Trophoblast cell (in vitro differentiated cells and primary cell): Measurements from ENCODE around the gene CD248.

Experiments
- DNase-seq, 2 donors: peaks; one replicate each; pipeline ENCODE4 v3.0.0-alpha.2; 2016
- H2AFZ ChIP-seq: 2 replicates; pipeline ENCODE4 v1.6.1; 2013; ENCODE audit warnings: low read length, moderate library complexity, mild to moderate bottlenecking; ENCODE audit not compliant: insufficient read depth, poor library complexity
- H2AK5ac ChIP-seq: 2 replicates; pipeline ENCODE4 v1.6.1; 2013; ENCODE audit warnings: mild to moderate bottlenecking, low read length
- H2BK120ac ChIP-seq: 2 replicates; pipeline ENCODE4 v1.6.1; 2013; ENCODE audit warnings: low read length, mild to moderate bottlenecking, moderate library complexity; ENCODE audit not compliant: insufficient read depth, poor library complexity
- H2BK12ac ChIP-seq: 2 replicates; pipeline ENCODE4 v1.6.1; 2013; ENCODE audit warnings: mild to moderate bottlenecking, low read length, moderate library complexity
- H2BK5ac ChIP-seq: 2 replicates; pipeline ENCODE4 v1.6.1; 2013; ENCODE audit warnings: low read length, low read depth, moderate library complexity, mild to moderate bottlenecking; ENCODE audit not compliant: poor library complexity
- H3K14ac ChIP-seq: 2 replicates; pipeline ENCODE4 v1.6.1; 2013; ENCODE audit warnings: mild to moderate bottlenecking, low read length
- H3K18ac ChIP-seq: 2 replicates; pipeline ENCODE4 v1.6.1; 2013; ENCODE audit warnings: mild to moderate bottlenecking, low read length
- H3K23ac ChIP-seq: 2 replicates; pipeline ENCODE4 v1.6.1; 2013; ENCODE audit warnings: low read length
- H3K27ac ChIP-seq: 2 replicates; pipeline ENCODE4 v1.5.1; 2013; ENCODE audit warnings: low read depth, mild to moderate bottlenecking, inconsistent platforms, low read length, moderate library complexity
- H3K27me3 ChIP-seq: 2 replicates; pipeline ENCODE4 v1.6.1; 2013; ENCODE audit warnings: inconsistent platforms, mild to moderate bottlenecking, low read length, moderate library complexity; ENCODE audit not compliant: insufficient read depth
- H3K36me3 ChIP-seq, 2 experiments: 1 replicate in 1 of 2; 2 replicates in 1 of 2; pipeline ENCODE4 v1.6.1; 2013; ENCODE audit warnings: low read length in 2 of 2, mild to moderate bottlenecking in 2 of 2, moderate library complexity in 1 of 2; ENCODE audit not compliant: insufficient read depth in 2 of 2, control insufficient read depth in 1 of 2
- H3K4ac ChIP-seq: 2 replicates; pipeline ENCODE4 v1.6.1; 2013; ENCODE audit warnings: low read depth, mild to moderate bottlenecking, low read length, moderate library complexity
- H3K4me1 ChIP-seq, 2 experiments: 1 replicate in 1 of 2; 2 replicates in 1 of 2; pipeline ENCODE4 v1.6.1; 2013; ENCODE audit warnings: low read length in 2 of 2, mild to moderate bottlenecking in 2 of 2, moderate library complexity in 1 of 2; ENCODE audit not compliant: insufficient read depth in 2 of 2, control insufficient read depth in 1 of 2
- H3K4me2 ChIP-seq: 2 replicates; pipeline ENCODE4 v1.6.1; 2013; ENCODE audit warnings: inconsistent platforms, mild to moderate bottlenecking, low read length, moderate library complexity
- H3K4me3 ChIP-seq: 2 replicates; pipeline ENCODE4 v1.5.1; 2013; ENCODE audit warnings: mild to moderate bottlenecking, low read depth, low read length, inconsistent platforms
- H3K79me1 ChIP-seq: one replicate; pipeline ENCODE4 v1.6.1; 2013; ENCODE audit warnings: low read length
- H3K79me2 ChIP-seq: 2 replicates; pipeline ENCODE4 v1.6.1; 2013; ENCODE audit warnings: low read length, mild to moderate bottlenecking; ENCODE audit not compliant: control insufficient read depth, insufficient read depth, poor library complexity
- H3K9ac ChIP-seq: 2 replicates; pipeline ENCODE4 v1.6.1; 2013; ENCODE audit warnings: mild to moderate bottlenecking, low read length
- H3K9me3 ChIP-seq: 2 replicates; pipeline ENCODE4 v1.6.1; 2013; ENCODE audit warnings: low read depth, mild to moderate bottlenecking, control low read depth, inconsistent platforms, low read length; ENCODE audit not compliant: insufficient read depth
- H4K12ac ChIP-seq: 2 replicates; pipeline ENCODE4 v1.6.1; 2013; ENCODE audit warnings: low read depth, mild to moderate bottlenecking, low read length, moderate library complexity
- H4K8ac ChIP-seq: 2 replicates; pipeline ENCODE4 v1.6.1; 2013; ENCODE audit warnings: low read depth, mild to moderate bottlenecking, low read length, moderate library complexity
- H4K91ac ChIP-seq: one replicate; pipeline ENCODE4 v1.6.1; 2013; ENCODE audit warnings: low read depth, mild to moderate bottlenecking, low read length, moderate library complexity
- WGBS: extraction: QIAGEN DNeasy Blood & Tissue Kit; methylation state at CpG from one replicate; pipeline ENCODE4 v1.1.7; 2013; ENCODE audit warnings: missing lambda C conversion rate; ENCODE audit not compliant: insufficient read length, insufficient coverage; ENCODE audit errors: extremely low coverage; 5-methylcytosine and 5-hydroxymethylcytosine counted together

Gene CD248

GRCh38 chr11:66268244-66268951 lies 48.4 kb downstream of the CD248 start, which contains the start of gene RAB1B:
TSS of gene RAB1B (plus strand) at chr11:66268639. CDS start at chr11:66268680, 41 bp downstream.
- peak within 1 kb of the TSS; percentile 89 for H4K12ac ChIP-seq
- H2BK120ac ChIP-seq, result peak within 1 kb of the TSS; percentile 95
- no peak within 1 kb of the TSS for H3K23ac ChIP-seq
- H4K8ac ChIP-seq, result peak within 1 kb of the TSS; percentile 92
- H2BK5ac ChIP-seq, result peak within 1 kb of the TSS; percentile 95
- peaks cover 10% of the 10 kb centered on the region for H3K79me2 ChIP-seq
- peak within 1 kb of the TSS; percentile 84 for H3K4ac ChIP-seq
- no peaks in the 10 kb centered on the region for H3K9me3 ChIP-seq
- H3K27ac ChIP-seq, result peak within 1 kb of the TSS; percentile 92
- H3K18ac ChIP-seq, result peak within 1 kb of the TSS; percentile 83
- no peaks in the 10 kb centered on the region for H3K4me1 ChIP-seq
- peak within 1 kb of the TSS; percentile 94 for H3K4me3 ChIP-seq
- peak; percentile 100 for DNase-seq
- H3K4me2 ChIP-seq, result peak within 1 kb of the TSS; percentile 93
- peaks cover 15% of the 10 kb centered on the region for H3K79me1 ChIP-seq
- peak within 1 kb of the TSS; percentile 96 for H4K91ac ChIP-seq
- peak within 1 kb of the TSS; percentile 94 for H3K9ac ChIP-seq
- no peak within 1 kb of the TSS for H2BK12ac ChIP-seq
- H2AK5ac ChIP-seq, result peak within 1 kb of the TSS; percentile 40
- H3K36me3 ChIP-seq, result peaks cover 58 to 59% of the 10 kb centered on the region in 2 experiments
- WGBS, result no CpG with 5 or more reads among the region's 64 CpGs
- H3K14ac ChIP-seq, result peak within 1 kb of the TSS; percentile 89
- peak within 1 kb of the TSS; percentile 85 for H2AFZ ChIP-seq
- H3K27me3 ChIP-seq, result no peaks in the 10 kb centered on the region

GRCh38 chr11:66267379-66268243 lies 49.2 kb downstream of the CD248 start:
- Histone ChIP-seq H2AK5ac (no peak overlapping the region), H3K9me3 (no peaks in the 10 kb centered on the region), H3K18ac (peak overlapping the region; percentile 47), H3K79me2 (peaks cover 10% of the 10 kb centered on the region), H3K14ac (peak overlapping the region; percentile 35), H3K27ac (peak overlapping the region; percentile 51), H3K4me1 (no peaks in the 10 kb centered on the region), H3K4me2 (peak overlapping the region; percentile 93), H4K8ac (peak overlapping the region; percentile 82), H4K12ac (peak overlapping the region; percentile 19), H3K4me3 (peak overlapping the region; percentile 67), H4K91ac (peak overlapping the region; percentile 78), H3K9ac (peak overlapping the region; percentile 79), H2AFZ (peak overlapping the region; percentile 27), H2BK12ac (no peak overlapping the region), H3K23ac (no peak overlapping the region), H2BK120ac (peak overlapping the region; percentile 35), H3K36me3 (peaks cover 58 to 59% of the 10 kb centered on the region in 2 experiments), H2BK5ac (peak overlapping the region; percentile 18), H3K4ac (peak overlapping the region; percentile 16), H3K27me3 (no peaks in the 10 kb centered on the region), H3K79me1 (peaks cover 15% of the 10 kb centered on the region)
- peak; percentile 71 to 92 for DNase-seq
- no CpG with 5 or more reads among the region's 61 CpGs for WGBS

GRCh38 chr11:66267039-66267378 lies 49.8 kb downstream of the CD248 start:
- peaks cover 10% of the 10 kb centered on the region for H3K79me2 ChIP-seq
- H2BK120ac ChIP-seq, result no peak overlapping the region
- H3K36me3 ChIP-seq, result peaks cover 58 to 60% of the 10 kb centered on the region in 2 experiments
- DNase-seq, result no peak
- no peak overlapping the region for H3K9ac ChIP-seq
- H4K12ac ChIP-seq, result peak overlapping the region; percentile 19
- no CpG with 5 or more reads among the region's 13 CpGs for WGBS
- H2AFZ ChIP-seq, result no peak overlapping the region
- no peak overlapping the region for H3K23ac ChIP-seq
- no peaks in the 10 kb centered on the region for H3K9me3 ChIP-seq
- no peak overlapping the region for H3K27ac ChIP-seq
- no peak overlapping the region for H2AK5ac ChIP-seq
- H3K79me1 ChIP-seq, result peaks cover 15% of the 10 kb centered on the region
- no peak overlapping the region for H3K4ac ChIP-seq
- no peak overlapping the region for H2BK12ac ChIP-seq
- no peaks in the 10 kb centered on the region for H3K27me3 ChIP-seq
- no peak overlapping the region for H3K4me3 ChIP-seq
- H3K4me2 ChIP-seq, result peak overlapping the region; percentile 75
- H3K14ac ChIP-seq, result no peak overlapping the region
- H3K4me1 ChIP-seq, result no peaks in the 10 kb centered on the region
- H2BK5ac ChIP-seq, result no peak overlapping the region
- H4K91ac ChIP-seq, result no peak overlapping the region
- peak overlapping the region; percentile 25 for H4K8ac ChIP-seq
- H3K18ac ChIP-seq, result no peak overlapping the region

- no peak overlapping the region for H3K23ac ChIP-seq
- no peak overlapping the region for H2AK5ac ChIP-seq
- H3K27me3 ChIP-seq, result no peaks in the 10 kb centered on the region
- no peak overlapping the region for H2BK12ac ChIP-seq
- peaks cover 10% of the 10 kb centered on the region for H3K79me2 ChIP-seq
- H3K4me3 ChIP-seq, result no peak overlapping the region
- no peak overlapping the region for H3K27ac ChIP-seq
- H3K4ac ChIP-seq, result no peak overlapping the region
- no peak overlapping the region for H2BK120ac ChIP-seq
- H2AFZ ChIP-seq, result no peak overlapping the region
- no peaks in the 10 kb centered on the region for H3K9me3 ChIP-seq
- H3K4me2 ChIP-seq, result no peak overlapping the region
- no peak overlapping the region for H3K9ac ChIP-seq
- H3K79me1 ChIP-seq, result peaks cover 15% of the 10 kb centered on the region
- no peak overlapping the region for H4K8ac ChIP-seq
- no peak overlapping the region for H2BK5ac ChIP-seq
- no peak overlapping the region for H3K18ac ChIP-seq
- H3K36me3 ChIP-seq, result peaks cover 58 to 60% of the 10 kb centered on the region in 2 experiments
- no peak overlapping the region for H3K14ac ChIP-seq
- no peak for DNase-seq
- no peak overlapping the region for H4K91ac ChIP-seq
- no peak overlapping the region for H4K12ac ChIP-seq
- no peaks in the 10 kb centered on the region for H3K4me1 ChIP-seq
- no CpG with 5 or more reads among the region's 20 CpGs for WGBS
These were observed 50.3 kb downstream of the CD248 start for GRCh38 chr11:66266378-66267038.
